Neural progenitor cell (in vitro differentiated cells): Measurements from ENCODE around the gene ASCL5.

Experiments used
- CTCF ChIP-seq: fragments of 200-600 bp; sonication (generic); IDR thresholded peaks from 2 replicates; pipeline ENCODE4 v1.5.1; 2017; ENCODE audit warnings: antibody characterized with exemption, mild to moderate bottlenecking
- EZH2phosphoT487 ChIP-seq: fragments of 200-600 bp; sonication (generic); IDR thresholded peaks from 2 replicates; pipeline ENCODE4 v1.6.1; 2017; ENCODE audit warnings: antibody characterized with exemption

GRCh38 chr1:201140235-201140940 is 13.4 kb upstream of the ASCL5 start:
- no peak for TF ChIP-seq CTCF
- no peak for TF ChIP-seq EZH2phosphoT487
